Measurements from ENCODE around the gene ALOX5AP.

Gene ALOX5AP

DNA sequence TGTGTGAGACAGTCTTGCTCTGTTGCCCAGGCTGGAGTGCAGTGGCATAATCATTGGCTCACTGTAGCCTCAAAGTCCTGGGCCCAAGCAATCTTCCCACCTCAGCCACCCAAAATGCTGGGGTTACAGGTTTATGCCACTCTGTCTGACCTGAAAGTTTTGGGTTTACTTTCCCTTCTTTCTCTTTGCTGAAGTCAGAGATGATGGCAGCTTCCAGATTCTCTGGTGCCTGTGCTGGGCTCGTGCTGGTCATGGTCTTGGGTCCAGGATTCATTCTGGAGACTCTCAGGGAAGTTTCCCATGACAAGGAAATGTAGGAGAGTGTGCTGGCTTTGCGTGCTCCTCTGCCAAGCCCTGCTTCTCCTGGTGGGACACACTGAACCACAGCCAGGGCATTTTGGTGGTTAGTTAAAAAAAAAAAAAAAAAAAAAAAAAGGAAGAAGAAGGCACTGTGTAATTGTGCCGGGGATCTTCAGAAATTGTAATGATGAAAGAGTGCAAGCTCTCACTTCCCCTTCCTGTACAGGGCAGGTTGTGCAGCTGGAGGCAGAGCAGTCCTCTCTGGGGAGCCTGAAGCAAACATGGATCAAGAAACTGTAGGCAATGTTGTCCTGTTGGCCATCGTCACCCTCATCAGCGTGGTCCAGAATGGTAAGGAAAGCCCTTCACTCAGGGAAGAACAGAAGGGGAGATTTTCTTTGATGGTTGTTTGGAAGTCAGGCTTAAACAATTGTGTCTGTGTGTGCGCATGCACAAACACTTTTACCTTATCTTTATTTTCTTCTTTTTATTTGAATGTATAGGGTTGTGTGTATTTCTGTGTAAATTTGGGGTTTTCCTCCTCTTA lies at the start of gene ALOX5AP:
Gene ALOX5AP (plus strand): TSS at position 519 of the 847 bp plus-strand sequence. CDS start 63 bp downstream, at position 582.
- no peak for DNase-seq

DNA sequence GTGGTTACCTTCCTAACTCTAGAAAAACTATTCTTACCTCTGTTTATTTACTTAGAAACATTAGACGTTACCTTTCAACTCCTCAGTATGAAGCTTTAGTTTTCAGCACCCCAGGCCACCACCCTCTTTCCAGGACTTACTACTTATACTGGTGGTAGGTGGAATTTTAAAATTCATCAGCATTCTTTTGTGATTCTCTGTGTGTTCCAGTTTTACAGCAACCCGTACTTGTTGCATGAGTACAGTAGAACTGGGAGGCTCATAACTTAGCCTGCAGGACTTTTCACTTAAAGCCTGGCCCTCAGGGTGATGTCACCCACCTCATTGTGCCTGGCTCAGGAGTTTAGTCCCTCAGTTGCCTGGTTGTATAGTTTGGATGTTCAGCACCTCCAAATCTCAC lies 49.4 kb upstream of the ALOX5AP start:
- DNase-seq, result no peak

DNA sequence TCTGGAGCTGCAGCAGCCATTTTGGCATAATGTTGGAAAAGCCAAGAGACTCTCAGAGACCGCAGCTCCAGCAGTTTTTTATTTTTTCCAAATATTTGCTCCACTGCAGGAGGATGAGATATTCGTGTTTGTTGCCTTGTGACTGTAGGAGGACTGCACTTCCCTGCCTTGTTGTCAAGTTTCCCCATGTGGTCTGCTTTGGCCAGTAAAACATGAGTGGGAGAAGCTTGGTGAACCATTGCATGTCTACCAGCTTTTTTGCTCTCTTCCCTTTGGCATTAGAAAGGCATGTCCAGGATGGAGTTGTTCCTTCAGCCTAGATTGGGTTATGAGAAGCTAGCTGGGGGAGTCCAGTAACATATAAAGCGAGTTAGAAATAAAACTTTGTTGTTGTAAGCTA lies 47.7 kb upstream of the ALOX5AP start:
- DNase-seq, result no peak

DNA sequence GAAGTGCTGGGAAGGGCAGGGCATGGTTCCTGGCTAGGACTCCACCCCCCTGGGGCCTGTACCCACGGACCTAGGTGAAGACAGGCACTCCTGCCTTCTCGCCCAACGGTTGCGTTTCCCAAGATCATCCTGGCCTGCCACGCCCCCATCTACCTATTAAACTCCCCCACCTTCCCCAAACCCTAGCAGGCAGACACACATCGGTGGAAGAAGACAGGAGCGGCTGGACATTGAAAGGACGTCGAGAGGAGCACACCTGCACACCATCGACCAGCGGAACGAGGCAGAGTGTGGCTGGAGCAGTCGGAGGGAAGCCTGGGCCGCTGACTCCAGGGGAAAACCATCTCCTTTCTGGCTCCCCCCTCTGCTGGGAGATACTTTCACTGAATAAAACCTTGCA lies 45.6 kb upstream of the ALOX5AP start:
- DNase-seq, result no peak

DNA sequence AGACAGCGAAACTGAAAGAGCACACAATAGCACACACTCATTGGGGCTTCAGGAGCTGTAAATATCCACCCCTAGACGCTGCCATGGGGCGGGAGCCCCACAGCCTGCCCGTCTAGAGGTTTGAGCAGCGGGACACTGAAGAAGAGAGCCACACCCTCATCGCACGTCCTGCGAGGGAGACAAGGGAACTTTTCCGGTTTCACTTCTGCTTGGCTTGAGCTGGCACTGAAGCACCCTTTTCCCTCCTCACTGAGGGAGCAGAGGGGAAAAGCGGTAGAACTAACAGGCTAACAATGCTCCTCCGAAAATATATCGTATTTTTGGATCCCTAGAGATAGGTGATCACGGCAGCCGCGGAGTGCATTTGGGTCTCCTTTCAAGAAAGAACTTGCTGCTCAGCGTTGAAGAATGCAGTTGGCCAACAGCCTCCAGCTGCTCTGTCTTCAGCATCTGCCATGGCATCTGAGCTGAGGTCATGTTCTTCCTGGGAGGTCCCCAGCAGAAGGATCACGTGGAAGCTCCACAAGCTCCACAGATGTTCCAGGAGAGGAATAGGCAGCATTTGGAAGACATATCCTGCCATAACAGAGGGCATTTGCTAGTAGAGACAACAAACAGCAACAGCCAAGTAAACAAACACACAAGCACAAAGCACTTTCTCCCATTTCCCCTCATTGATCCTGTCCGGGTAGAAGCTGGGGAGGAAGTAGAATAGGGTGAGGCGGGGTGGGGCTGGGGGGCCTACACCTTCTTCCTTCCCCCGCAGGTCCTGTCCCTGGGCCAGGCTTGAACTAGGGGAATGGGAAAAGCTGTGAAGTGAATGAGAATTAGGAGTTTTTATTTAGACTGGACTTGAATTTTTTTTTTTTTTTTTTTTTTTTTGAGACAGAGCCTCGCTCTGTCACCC lies 44.8 kb upstream of the ALOX5AP start:
- DNase-seq, result no peak

DNA sequence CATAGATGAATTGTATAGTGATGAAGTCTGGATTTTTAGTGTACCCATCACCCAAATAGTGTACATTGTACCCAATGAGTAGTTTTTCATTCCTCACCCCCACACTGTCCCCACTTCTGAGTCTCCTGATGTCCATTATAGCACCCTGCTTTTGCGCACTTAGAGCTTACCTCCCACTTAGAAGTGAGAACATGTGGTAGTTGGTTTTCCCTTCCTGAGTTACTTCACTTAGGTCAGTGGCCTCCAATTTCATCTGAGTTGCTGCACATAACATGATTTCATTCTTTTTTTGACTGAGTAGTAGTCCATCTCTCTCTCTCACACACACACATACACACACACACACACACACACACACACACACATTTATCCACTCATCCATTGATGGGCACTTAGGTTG lies 43.2 kb upstream of the ALOX5AP start:
- DNase-seq, result no peak

DNA sequence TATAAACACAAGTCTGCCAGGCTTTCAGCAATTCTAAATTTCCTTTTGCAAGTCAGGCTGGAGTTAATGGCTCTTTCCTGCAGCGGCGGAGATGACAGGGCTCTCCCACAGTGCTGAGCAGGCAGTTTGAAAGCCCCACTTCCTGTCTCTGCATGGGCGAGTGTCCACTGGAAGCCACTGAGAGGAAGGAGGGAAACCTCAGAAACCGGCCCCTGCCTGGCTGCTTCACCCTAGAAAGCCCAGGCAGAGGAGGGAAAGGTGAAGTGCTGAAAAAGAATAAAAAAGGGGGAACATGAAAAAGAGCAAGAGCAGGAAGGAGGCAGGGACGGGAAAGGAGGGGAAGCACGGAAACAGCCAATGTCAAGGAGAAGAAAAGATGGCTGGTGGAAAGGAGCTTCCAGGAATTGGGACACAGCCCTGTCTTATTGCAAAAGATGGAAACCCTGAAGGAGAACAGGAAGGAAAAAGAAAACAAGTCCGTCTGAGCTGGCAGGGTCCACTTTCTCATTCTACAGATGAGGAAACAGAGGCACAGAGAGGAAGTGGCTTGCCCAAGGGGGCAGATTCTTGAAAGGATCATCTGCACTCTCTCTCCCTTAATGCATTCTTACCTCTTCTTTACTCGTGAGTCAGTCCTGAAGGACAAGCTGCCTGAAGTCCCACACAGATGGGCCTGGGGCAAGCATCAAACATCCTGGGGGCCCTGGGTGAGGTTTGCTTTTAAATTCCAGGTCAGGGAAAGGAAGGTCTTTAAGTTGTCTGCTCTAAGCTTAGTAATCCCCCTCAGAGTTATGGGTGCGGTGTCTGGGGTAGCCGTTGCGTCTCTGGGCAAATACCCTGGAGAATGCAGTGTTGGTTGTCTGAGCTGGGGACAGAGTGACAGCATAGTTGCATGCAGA lies 38.8 kb upstream of the ALOX5AP start:
- DNase-seq, result no peak

DNA sequence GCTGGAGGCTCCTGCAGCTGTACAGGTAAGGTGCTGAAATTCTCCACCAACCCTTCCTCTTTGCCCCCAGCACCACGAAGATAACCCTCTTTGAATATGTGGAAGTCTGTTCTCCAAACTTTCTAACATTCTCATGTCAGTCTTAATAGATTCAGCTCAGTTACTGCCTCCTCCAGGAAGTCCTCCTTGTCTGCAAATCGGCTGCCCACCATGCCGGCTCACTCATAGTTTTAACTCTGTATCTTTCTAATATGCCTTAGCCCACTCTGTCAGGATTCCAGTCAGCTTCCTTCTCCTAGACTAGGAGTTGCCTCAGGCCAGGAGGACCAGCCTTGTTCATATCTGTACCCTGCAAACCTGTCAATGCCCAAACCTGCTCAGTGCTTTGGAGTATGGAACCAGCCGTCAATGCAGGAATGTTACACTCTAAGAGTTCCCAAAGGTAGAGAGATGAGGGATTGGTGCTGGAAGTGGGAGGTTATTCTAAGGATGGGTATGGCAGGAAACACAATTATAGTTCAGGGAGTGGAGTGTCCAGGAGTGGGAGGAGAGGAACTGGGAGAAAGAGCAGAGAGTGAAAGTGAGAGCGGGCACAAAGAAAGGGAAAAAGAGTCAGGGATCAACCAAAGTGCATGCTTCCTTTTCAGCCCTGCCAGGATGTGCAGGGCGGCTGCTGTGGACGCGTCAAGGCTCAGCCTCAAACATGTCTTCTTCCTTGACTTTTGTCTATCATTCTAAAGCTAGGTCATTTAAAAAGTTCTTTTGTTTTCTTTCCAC lies 38.0 kb upstream of the ALOX5AP start:
- DNase-seq, result no peak

DNA sequence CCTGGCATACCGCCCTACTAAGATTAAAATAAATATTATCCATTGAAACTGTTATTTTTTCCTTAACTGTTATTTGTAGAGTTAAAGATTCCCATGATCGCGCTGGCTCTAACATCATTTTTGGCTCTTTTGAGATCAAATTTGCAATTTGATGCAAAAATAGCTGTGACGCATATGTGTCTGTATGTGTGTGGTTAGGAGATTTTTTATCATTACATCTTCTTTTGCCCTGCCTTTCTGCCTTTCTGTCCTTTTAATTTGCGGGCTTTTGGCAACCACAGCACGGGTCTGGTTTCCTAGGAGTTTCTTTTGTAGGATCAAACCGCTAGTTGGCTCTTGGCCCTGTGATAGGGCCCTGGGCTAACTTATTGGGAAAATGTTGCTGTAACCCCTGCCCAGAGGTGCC lies 37.3 kb upstream of the ALOX5AP start:
- no peak for DNase-seq

DNA sequence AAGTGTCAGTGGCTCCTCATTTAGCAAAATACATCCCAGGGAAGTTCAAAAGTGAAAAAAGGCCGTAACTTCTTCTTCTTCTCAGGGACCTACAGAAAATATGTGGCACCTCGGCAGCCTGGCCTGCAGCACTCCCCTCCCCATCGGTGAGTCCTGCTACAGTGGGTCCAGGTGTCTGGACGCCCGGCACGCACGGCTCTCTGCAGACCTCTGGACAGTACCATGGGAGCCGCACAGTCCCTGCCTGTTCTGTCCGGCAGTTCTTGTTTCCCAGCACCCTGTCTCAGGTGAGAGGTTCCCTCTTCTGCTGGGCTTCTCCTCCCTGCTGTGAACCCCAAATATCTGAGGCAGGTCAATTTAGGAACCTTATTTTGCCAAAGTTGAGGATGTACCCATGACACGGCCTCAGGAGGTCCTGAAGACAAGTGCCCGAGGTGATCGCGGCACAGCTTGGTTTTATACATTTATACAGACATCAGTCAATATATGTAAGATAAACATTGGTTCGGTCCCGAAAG lies 36.8 kb upstream of the ALOX5AP start:
- DNase-seq, result no peak

DNA sequence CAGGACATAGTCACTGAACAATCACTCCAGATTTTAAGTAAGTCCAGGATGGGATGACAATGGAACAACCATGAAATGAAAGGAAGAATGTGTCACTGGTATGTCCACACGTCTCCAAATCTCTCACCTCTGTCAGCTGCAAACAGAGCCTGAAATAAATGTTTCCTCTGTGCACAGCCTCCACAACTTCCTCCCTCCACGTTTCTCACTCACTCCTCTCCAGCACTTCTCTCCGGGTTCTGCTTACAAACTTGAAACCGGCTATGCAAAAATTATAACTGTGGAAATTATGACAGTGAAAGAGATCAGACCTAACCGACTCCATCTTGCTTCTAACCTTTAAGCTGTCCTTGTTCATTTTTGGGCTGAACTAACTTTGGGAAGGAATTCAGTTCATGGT lies 35.0 kb upstream of the ALOX5AP start:
- DNase-seq, result no peak

DNA sequence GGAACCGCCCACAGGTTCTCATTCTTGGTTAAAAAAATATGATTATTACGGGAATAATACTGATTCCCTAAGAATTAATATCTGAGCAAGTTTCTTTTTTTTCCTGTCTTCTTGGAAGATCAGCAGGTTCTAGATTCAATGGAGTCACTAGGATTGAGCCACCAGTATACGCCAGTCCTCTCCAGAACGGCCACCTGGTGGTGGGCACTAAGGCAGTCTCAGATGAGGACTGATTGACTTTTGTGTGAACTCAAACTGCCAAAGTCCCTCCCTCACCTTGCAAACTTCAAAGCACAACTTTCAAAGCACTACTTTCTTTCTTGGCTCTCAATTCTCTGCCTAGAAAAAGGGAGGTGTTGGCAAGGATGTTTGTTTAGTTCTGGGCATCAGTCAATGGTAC lies 33.3 kb upstream of the ALOX5AP start:
- DNase-seq, result no peak

DNA sequence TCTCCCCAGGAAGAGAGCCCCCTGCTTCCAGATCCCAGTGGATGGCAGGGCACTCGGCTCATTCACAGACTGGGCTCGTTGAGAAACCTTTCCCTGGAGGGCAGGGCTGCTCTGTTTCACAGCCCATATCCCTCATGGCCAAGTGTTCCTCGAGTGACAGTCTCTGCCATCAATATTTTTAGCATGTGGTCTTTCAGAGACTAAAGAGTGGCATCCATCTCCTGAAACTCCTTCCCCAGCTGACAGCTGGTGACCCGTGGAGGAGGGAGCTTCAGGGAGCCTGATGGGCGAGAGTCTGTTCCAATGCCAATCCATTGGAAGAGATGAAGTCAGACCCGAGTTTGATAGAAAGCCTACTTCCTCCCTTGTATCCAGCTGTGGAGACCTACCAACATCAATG lies 30.7 kb upstream of the ALOX5AP start:
- no peak for DNase-seq

DNA sequence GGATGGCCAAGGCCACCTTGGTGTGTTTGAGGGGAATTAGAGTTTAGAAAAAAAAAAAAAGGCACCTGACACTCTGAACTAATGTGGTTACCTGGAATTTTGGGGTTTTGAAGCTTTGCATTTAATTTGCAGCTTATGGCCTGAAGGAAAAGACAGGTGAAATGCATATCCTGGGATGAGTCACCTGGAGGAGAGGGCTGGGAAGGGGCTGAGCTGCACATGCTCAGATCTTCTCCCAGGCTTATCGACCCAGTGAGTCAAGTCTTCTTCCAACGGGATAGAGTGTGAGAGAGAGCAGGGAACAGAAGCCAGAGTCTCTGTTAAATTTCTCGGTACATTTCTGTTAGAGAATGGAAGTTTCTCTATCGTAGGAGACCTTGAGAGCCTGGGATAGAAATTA lies 29.7 kb upstream of the ALOX5AP start:
- no peak for DNase-seq

DNA sequence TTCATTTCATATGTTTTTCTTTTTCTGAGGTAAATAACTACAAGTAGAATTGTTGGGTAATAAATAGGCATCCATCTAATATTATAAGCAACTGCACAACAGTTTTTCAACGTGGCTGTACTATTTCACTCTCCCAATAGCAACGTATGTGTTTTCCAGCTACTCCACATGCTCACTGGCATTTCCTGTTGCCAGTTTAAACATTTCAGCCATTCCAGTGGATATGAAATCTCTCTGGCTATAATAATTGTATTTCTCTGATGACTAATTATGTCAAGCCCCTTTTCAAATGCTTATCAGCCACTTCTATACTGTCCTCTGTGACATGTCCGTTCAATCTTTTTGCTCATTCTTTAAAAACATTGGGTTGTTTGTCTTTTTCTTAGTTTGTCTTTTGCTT lies 26.8 kb upstream of the ALOX5AP start:
- DNase-seq, result no peak

DNA sequence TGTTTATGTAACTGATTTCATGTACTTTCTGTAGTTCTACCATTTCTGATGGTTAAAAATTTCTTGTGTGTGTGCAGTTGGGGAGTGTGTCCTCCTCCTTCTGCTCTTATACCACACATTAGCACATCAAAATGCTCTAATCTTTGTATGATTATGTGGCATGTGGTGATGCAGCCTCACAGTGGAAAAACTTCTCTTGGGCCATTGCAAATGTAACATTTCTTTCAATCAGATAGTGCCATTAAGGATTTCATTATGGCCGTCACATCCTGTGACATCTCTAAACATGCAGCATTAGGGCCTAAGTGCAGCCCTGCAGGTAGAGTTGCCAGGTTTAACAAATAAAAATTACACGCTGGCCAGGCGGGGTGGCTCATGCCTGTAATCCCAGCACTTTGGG lies 24.9 kb upstream of the ALOX5AP start:
- DNase-seq, result no peak

DNA sequence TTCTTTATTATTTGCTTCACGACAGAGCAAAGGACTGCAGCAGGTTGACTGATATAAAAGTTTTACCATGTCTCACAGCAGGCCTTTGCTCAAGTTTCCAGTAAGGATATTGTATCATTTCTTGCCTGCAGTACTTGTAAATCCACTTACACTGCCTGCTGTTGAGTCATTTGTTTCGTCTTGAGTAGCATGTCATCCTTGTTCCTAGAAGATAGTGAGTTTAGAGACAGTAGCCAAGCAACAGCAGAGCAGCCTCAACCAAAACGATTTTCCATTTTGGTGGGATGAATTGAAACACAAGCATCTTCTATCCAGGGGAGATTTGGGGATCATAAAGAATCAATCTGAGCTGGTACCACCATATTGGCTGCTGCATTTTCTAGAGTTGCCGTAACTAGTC lies 24.0 kb upstream of the ALOX5AP start:
- DNase-seq, result no peak

DNA sequence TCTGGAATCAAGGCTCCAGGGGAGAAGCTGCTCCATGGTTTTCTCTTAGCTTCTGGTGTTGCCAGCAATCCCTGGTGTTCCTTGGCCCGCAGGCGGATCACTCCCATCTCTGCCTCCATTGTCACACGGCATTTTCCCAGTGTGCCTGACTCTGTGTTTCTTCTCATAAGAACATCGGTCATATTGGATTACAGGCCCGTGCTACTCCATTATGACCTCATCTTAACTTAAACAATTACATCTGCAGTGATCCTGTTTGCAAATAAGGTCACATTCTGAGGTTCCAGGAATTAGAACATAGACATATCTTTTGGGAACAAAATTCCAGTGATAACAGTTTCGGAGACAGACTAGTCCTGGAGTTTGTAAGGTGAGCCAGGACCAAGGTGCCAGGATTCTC lies 23.5 kb upstream of the ALOX5AP start:
- no peak for DNase-seq

DNA sequence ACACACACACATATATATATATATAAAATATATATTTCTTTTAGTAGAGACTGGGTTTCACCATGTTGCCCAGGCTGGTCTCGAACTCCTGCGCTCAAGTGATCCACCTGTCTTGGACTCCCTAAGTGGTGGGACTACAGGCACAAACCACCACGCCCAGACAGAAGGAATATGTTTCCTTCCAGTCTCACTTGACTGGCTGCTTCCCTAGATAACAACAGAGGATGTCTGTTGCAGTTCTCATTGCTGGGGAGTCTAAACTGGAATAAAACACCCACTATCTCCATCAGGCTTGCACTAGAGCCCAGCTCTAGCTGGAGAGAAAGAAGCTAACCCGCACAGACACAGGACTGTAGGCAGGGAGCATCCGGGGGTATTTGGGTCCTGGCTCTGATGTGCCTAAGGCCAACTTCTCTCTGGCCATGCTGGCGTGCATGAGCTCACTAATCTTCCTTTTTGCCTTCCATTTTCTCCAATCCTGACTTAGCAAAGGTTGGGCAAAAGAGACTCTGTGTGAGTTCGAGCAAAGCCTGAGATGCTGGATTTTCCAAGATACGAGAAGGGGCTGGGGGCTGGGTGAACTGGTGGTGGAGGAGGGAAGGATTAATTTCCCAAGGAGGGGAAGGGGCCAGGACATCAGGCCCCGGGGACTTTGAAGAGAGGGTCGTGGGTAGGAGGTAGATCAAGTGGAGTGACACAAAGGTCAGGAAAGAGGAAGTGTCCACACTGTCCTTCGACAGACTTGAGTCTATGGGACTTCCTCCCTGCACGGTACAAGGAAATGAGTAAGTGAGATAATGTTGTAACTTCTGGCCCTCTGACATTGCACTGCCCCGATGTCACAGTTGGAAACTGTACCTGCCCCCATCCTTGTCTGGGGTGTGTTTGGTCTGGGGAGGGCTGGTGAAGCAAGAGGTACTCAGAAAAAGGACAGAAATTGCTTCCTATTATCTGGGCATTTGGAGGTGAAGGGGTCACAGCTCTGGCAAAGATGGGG lies 22.5 kb upstream of the ALOX5AP start:
- no peak for DNase-seq

DNA sequence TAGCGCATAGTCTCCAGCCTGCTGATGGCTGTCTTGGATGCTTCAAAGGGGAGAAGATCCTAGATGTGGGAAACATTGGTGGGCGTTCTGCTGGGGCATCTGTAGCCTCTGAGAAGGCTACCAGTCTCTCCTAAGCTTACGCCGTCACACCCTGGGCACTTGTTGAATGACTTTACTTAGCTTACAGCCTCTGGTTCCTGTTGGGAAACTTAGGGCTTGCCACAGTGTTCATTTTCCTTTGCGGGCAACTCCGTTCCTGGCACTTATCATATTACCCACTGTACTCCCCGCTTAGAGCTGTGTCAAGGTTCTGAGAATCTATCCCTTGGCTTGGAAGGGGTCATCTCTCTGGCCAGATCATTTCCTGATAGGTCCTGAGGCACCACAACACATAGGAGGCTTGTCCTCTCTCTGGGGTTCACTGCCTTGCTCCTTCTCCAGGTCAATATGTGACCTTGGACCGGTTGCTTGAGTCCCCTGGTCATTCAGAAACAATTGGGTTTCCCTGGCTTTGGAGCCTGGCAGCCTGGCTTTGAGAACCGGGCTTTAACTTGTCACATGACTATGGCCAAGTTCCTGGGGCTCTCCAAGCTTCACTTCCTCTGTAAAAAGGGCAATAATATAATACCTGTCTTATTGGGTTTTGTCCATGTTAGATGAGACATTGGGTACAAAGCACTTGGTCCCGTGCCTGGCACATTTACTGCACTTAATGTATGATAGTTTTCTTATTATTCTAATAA lies 20.5 kb upstream of the ALOX5AP start:
- DNase-seq, result no peak
